NT2/D1 (cell line): ENCODE results near the gene ARCN1.

Experiments
- SUZ12 ChIP-seq: IDR thresholded peaks from 2 replicates; pipeline ENCODE4 v1.6.1; 2011; ENCODE audit not compliant: insufficient read length, insufficient read depth; ENCODE audit errors: extremely low read depth
- YY1 ChIP-seq: IDR thresholded peaks from 2 replicates; pipeline ENCODE4 v1.6.1; 2011; ENCODE audit not compliant: insufficient read length, insufficient read depth

- TF ChIP-seq YY1 (no peak), SUZ12 (no peak)
These were observed 34.6 kb downstream of the ARCN1 start for GRCh38 chr11:118606844-118607228.
